ENCODE measurements around the gene SNX8. TPM values are rescaled to one million over a fixed set of nuclear protein-coding genes. Genes with fewer than 3 reads are reported as not detected.

The SNX8 gene
- total and polyA plus RNA-seq, 2 of the 13 experiments (the other 11 are each of a cell fraction or from before 2014, with no cell fraction given): 20.6 to 45.2 TPM

DNA sequence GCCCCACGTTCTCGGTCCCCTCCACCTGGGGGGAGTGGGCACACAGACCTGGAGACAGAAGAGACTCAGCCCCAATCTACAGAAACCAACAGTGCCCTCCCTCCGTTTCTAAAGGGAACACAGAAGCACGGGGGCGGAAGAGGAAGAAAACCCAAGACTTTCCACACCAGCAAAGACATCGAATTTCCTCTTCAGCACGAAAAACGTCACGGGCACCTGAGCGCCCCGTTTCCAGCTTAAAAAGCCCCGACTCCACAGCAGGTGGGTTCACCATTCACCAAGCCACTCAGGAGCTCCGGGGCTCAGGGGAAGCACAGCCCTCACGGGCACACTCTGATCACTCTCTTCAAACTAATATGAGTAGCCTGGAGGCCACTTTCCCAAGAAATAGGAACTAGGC, 52.6 kb downstream of the SNX8 start:
- H2AFZ ChIP-seq (ENCODE audit: low read length): no peak overlapping the region
- FAIRE-seq (no peak), DNase-seq (ENCODE audit: low spot score) (no peak), ATAC-seq (no peak)
- H3K27ac ChIP-seq (ENCODE audit: extremely low read length, insufficient read depth, low read length): no peak overlapping the region
- no peaks in the 10 kb centered on the region for H3K27me3 ChIP-seq (ENCODE audit: control insufficient read depth in 1 of 2, insufficient read depth in 2 of 2, low read length in 2 of 2)
- H3K4me1 ChIP-seq (ENCODE audit: insufficient read depth, low read length): 0 out of 2 replicates have a peak, but pooled peaks cover 5% of the 10 kb centered on the region
- ChIA-PET CTCF (ENCODE audit: low intra/inter-chr PET ratio, low total read pairs) (no interaction called here), POLR2A (no interaction called here)
- no peak overlapping the region for H3K9ac ChIP-seq (ENCODE audit: insufficient read depth, low read depth, low read length)
- H3K9me3 ChIP-seq (ENCODE audit: low read length): no peaks in the 10 kb centered on the region
- H3K4me3 ChIP-seq (replicated peaks in 1 of 3; ENCODE audit: insufficient read depth in 1 of 3, low read depth in 2 of 3, low read length in 3 of 3): no peak overlapping the region
- no TSS peak for BruUV-seq (replicated peaks)
- TF ChIP-seq ZMYM4 (CRISPR knock-in tag; IDR thresholded peaks at IDR 0.05) (no peak), PCBP1 (IDR thresholded peaks at IDR 0.05; ENCODE audit: borderline replicate concordance, low read depth, low read length) (no peak), NFE2L2 (IDR thresholded peaks at IDR 0.05; ENCODE audit: low read length) (no peak), FOXA1 (IDR thresholded peaks at IDR 0.05) (no peak), FOXA1 (CRISPR knock-in tag; IDR thresholded peaks at IDR 0.05) (no peak), FOXO1 (CRISPR knock-in tag; IDR thresholded peaks at IDR 0.05) (no peak), ZSCAN12 (CRISPR knock-in tag; IDR thresholded peaks at IDR 0.05) (no peak), ZNF34 (CRISPR knock-in tag; IDR thresholded peaks at IDR 0.05; ENCODE audit: borderline replicate concordance) (no peak), PHB2 (IDR thresholded peaks at IDR 0.05; ENCODE audit: partially characterized antibody) (no peak), ZBTB1 (CRISPR knock-in tag; IDR thresholded peaks at IDR 0.05; ENCODE audit: borderline replicate concordance) (no peak), HNRNPUL1 (IDR thresholded peaks at IDR 0.05; ENCODE audit: low read depth, low read length) (no peak), ZNF343 (CRISPR knock-in tag; IDR thresholded peaks at IDR 0.05) (no peak)
- TF ChIP-seq, protein P1, sequence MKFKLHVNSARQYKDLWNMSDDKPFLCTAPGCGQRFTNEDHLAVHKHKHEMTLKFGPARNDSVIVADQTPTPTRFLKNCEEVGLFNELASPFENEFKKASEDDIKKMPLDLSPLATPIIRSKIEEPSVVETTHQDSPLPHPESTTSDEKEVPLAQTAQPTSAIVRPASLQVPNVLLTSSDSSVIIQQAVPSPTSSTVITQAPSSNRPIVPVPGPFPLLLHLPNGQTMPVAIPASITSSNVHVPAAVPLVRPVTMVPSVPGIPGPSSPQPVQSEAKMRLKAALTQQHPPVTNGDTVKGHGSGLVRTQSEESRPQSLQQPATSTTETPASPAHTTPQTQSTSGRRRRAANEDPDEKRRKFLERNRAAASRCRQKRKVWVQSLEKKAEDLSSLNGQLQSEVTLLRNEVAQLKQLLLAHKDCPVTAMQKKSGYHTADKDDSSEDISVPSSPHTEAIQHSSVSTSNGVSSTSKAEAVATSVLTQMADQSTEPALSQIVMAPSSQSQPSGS (CRISPR knock-in tag; IDR thresholded peaks at IDR 0.05): no peak
- TF ChIP-seq, protein P2, sequence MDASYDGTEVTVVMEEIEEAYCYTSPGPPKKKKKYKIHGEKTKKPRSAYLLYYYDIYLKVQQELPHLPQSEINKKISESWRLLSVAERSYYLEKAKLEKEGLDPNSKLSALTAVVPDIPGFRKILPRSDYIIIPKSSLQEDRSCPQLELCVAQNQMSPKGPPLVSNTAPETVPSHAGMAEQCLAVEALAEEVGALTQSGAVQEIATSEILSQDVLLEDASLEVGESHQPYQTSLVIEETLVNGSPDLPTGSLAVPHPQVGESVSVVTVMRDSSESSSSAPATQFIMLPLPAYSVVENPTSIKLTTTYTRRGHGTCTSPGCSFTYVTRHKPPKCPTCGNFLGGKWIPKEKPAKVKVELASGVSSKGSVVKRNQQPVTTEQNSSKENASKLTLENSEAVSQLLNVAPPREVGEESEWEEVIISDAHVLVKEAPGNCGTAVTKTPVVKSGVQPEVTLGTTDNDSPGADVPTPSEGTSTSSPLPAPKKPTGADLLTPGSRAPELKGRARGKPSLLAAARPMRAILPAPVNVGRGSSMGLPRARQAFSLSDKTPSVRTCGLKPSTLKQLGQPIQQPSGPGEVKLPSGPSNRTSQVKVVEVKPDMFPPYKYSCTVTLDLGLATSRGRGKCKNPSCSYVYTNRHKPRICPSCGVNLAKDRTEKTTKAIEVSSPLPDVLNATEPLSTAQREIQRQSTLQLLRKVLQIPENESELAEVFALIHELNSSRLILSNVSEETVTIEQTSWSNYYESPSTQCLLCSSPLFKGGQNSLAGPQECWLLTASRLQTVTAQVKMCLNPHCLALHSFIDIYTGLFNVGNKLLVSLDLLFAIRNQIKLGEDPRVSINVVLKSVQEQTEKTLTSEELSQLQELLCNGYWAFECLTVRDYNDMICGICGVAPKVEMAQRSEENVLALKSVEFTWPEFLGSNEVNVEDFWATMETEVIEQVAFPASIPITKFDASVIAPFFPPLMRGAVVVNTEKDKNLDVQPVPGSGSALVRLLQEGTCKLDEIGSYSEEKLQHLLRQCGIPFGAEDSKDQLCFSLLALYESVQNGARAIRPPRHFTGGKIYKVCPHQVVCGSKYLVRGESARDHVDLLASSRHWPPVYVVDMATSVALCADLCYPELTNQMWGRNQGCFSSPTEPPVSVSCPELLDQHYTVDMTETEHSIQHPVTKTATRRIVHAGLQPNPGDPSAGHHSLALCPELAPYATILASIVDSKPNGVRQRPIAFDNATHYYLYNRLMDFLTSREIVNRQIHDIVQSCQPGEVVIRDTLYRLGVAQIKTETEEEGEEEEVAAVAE (CRISPR knock-in tag; IDR thresholded peaks at IDR 0.05; ENCODE audit: borderline replicate concordance): no peak
- WGBS (ENCODE audit: low lambda C conversion rate): 93% methylated on average over 12 of the region's 14 CpGs
- peaks cover 2 to 23% of the 10 kb centered on the region in 2 experiments; a peak in 2 of 5 replicates for H3K36me3 ChIP-seq (replicated peaks in 1 of 2; ENCODE audit: control insufficient read depth in 1 of 2, insufficient read depth in 2 of 2, low read length in 2 of 2)
- in situ Hi-C loops (cut with HindIII; ENCODE audit: extremely low pct_ligation_motif_present, low pct_unique_long_range_greater_than_20kb) (no loop called here), intact Hi-C loops (cut with micrococcal nuclease; ENCODE audit: unreplicated experiment) (no loop called here)
- no peaks in the 10 kb centered on the region for H4K20me1 ChIP-seq (ENCODE audit: insufficient read depth, low read length)
- no peak overlapping the region for H3K4me2 ChIP-seq (ENCODE audit: low read depth, low read length)
- H3K79me2 ChIP-seq (ENCODE audit: insufficient read depth, low read length): no peaks in the 10 kb centered on the region

All from HepG2 (cell line).